Keratinocyte (primary cell): Measurements from ENCODE around the gene TRIP11. TPM values are rescaled to one million over a fixed set of nuclear protein-coding genes. Genes with fewer than 3 reads are reported as not detected.

ENCODE experiments used
- DNase-seq: peaks from one replicate; pipeline ENCODE4 v3.0.0-alpha.2; 2011; ENCODE audit warnings: low read depth, missing footprints, low spot score
- FAIRE-seq: peaks from 2 replicates; lab custom pipeline; 2011; peaks lifted over from hg19 to GRCh38; lab: Jason Lieb, UNC
- H2AFZ ChIP-seq: 2 replicates; pipeline ENCODE4 v1.6.0; 2012; ENCODE audit warnings: low read length, control low read depth, inconsistent platforms; ENCODE audit not compliant: control insufficient read depth
- H3K27ac ChIP-seq: 2 replicates; pipeline ENCODE4 v1.5.1; 2011; ENCODE audit warnings: low read length; ENCODE audit not compliant: control insufficient read depth, insufficient read depth
- H3K27me3 ChIP-seq: 3 replicates; pipeline ENCODE4 v1.6.0; 2011; ENCODE audit warnings: low read length; ENCODE audit not compliant: control insufficient read depth, insufficient read depth; ENCODE audit errors: extremely low read depth
- H3K36me3 ChIP-seq, 2 experiments: 2 replicates in 1 of 2; 3 replicates in 1 of 2; pipeline ENCODE4 v1.5.1; 2011; ENCODE audit warnings: low read length in 2 of 2, mild to moderate bottlenecking in 1 of 2; ENCODE audit not compliant: control insufficient read depth in 2 of 2, insufficient read depth in 2 of 2; ENCODE audit errors: extremely low read depth in 1 of 2
- H3K4me1 ChIP-seq: 3 replicates; pipeline ENCODE4 v1.5.1; 2011; ENCODE audit warnings: low read length; ENCODE audit not compliant: control insufficient read depth, insufficient read depth; ENCODE audit errors: extremely low read depth
- H3K4me2 ChIP-seq: 3 replicates; pipeline ENCODE4 v1.6.0; 2011; ENCODE audit warnings: low read depth, low read length; ENCODE audit not compliant: control insufficient read depth, insufficient read depth; ENCODE audit errors: extremely low read depth
- H3K4me3 ChIP-seq, 3 experiments: fragments of 200-600 bp in 1 of 3; sonication (generic) in 1 of 3; 2 replicates in 2 of 3; 3 replicates in 1 of 3; pipeline ENCODE4 v1.5.1; 2011 to 2016; ENCODE audit warnings: low read length in 3 of 3, mild to moderate bottlenecking in 3 of 3, control low read depth in 2 of 3, inconsistent platforms in 1 of 3, low read depth in 1 of 3, mixed read lengths in 1 of 3, mixed run types in 1 of 3, moderate library complexity in 1 of 3; ENCODE audit not compliant: control insufficient read depth in 2 of 3, insufficient read depth in 2 of 3; ENCODE audit errors: extremely low read depth in 1 of 3
- H3K79me2 ChIP-seq: 2 replicates; pipeline ENCODE4 v1.6.0; 2012; ENCODE audit warnings: low read length; ENCODE audit not compliant: control insufficient read depth, insufficient read depth
- H3K9ac ChIP-seq: 3 replicates; pipeline ENCODE4 v1.6.0; 2011; ENCODE audit warnings: low read length; ENCODE audit not compliant: control insufficient read depth, insufficient read depth; ENCODE audit errors: extremely low read depth
- H3K9me1 ChIP-seq: 3 replicates; pipeline ENCODE4 v1.6.0; 2011; ENCODE audit warnings: low read length; ENCODE audit not compliant: control insufficient read depth, insufficient read depth; ENCODE audit errors: extremely low read depth
- H3K9me3 ChIP-seq: 2 replicates; pipeline ENCODE4 v1.5.1; 2012; ENCODE audit warnings: low read depth, low read length; ENCODE audit not compliant: control insufficient read depth
- H4K20me1 ChIP-seq: 3 replicates; pipeline ENCODE4 v1.6.0; 2011; ENCODE audit warnings: low read length; ENCODE audit not compliant: control insufficient read depth, insufficient read depth; ENCODE audit errors: extremely low read depth
- CTCF ChIP-seq, 3 experiments: IDR thresholded peaks in 1 of 3; conservative IDR thresholded peaks in 1 of 3; optimal IDR thresholded peaks in 1 of 3; 2 replicates in 2 of 3; 3 replicates in 1 of 3; pipeline versions ENCODE3 to v1.5.1; 2011; ENCODE audit warnings: low read length in 3 of 3, mild to moderate bottlenecking in 3 of 3, moderate library complexity in 2 of 3, control low read depth in 1 of 3, inconsistent platforms in 1 of 3; ENCODE audit not compliant: insufficient read depth in 2 of 3; ENCODE audit errors: extremely low read depth in 1 of 3
- EZH2 ChIP-seq: IDR thresholded peaks from one replicate; pipeline ENCODE4 v1.6.1; 2012; ENCODE audit warnings: inconsistent platforms, mild to moderate bottlenecking, low read length, moderate library complexity
- dilution Hi-C: fragments of 300-500 bp; cut with MboI; formaldehyde crosslinking; loops from one replicate; pipeline ENCODE4 v1.7.0; 2020; ENCODE audit warnings: low sequenced_read_pairs; ENCODE audit not compliant: extremely low pct_ligation_motif_present
- polyA plus RNA-seq, 5 experiments: library from polyadenylated mRNA; depleted of rRNA in 3 of 5; stranded (reverse) in 3 of 5; stranded (forward) in 1 of 5; unstranded in 1 of 5; fragments of >200 nt; gene quantifications; 1 replicate in 1 of 5; 2 replicates in 3 of 5; 3 replicates in 1 of 5; pipeline versions ENCODE4 v1.2.1 to v1.2.3, GENCODE V29; 2011 to 2012; ENCODE audit warnings: missing spikeins in 2 of 5, low read depth in 1 of 5, low replicate concordance in 1 of 5

The TRIP11 gene
- polyA plus RNA-seq, 1 donor (not counting 4 experiments of a cell fraction or from before 2014, with no cell fraction given): 25.3 TPM

DNA sequence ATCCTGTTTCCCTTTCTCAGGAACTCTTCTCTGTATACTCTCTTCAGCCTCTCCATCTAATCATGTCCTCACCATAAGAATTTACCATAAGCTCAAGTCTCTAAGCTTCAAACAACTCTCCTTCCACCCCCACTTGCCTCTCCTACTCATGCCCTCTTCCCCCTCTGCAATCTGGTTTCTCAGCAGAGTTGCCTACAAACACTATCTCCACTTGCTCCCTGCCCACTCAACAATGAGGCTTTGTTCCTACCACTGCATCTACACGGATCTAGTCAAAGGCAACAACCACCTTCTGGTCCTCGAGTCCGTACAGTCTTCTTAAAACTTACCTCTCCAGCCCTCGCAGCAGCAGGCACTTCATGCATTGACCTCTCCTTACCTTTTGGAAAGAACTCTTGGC lies 75.1 kb downstream of the TRIP11 start:
- TF ChIP-seq CTCF (optimal IDR thresholded peaks at IDR 0.05 in 1 of 3, IDR thresholded peaks at IDR 0.05 in 1 of 3, conservative IDR thresholded peaks at IDR 0.05 in 1 of 3; ENCODE audit: extremely low read depth in 1 of 3, insufficient read depth in 2 of 3, low read length in 3 of 3) (no peak), EZH2 (no peak)
- Histone ChIP-seq H3K36me3 (peaks cover 0 to 2% of the 10 kb centered on the region in 2 experiments), H3K9me3 (no peaks in the 10 kb centered on the region), H2AFZ (no peak overlapping the region), H3K4me2 (no peak overlapping the region), H3K79me2 (no peaks in the 10 kb centered on the region), H3K9ac (no peak overlapping the region), H3K4me1 (no peaks in the 10 kb centered on the region), H3K27ac (no peak overlapping the region), H3K4me3 (no peak overlapping the region), H3K9me1 (no peaks in the 10 kb centered on the region), H4K20me1 (no peaks in the 10 kb centered on the region), H3K27me3 (no peaks in the 10 kb centered on the region)
- no peak for FAIRE-seq
- DNase-seq: no peak
- dilution Hi-C loops: no loop called here

GRCh38 chr14:91964011-91964410 lies 75.8 kb downstream of the TRIP11 start:
- Histone ChIP-seq H3K9me3 (no peaks in the 10 kb centered on the region), H3K27me3 (no peaks in the 10 kb centered on the region), H3K4me1 (no peaks in the 10 kb centered on the region), H3K4me3 (no peak overlapping the region), H3K79me2 (no peaks in the 10 kb centered on the region), H4K20me1 (no peaks in the 10 kb centered on the region), H2AFZ (no peak overlapping the region), H3K9ac (no peak overlapping the region), H3K9me1 (no peaks in the 10 kb centered on the region), H3K27ac (no peak overlapping the region), H3K36me3 (peaks cover 0 to 2% of the 10 kb centered on the region in 2 experiments), H3K4me2 (no peak overlapping the region)
- TF ChIP-seq CTCF (optimal IDR thresholded peaks at IDR 0.05 in 1 of 3, IDR thresholded peaks at IDR 0.05 in 1 of 3, conservative IDR thresholded peaks at IDR 0.05 in 1 of 3; ENCODE audit: extremely low read depth in 1 of 3, insufficient read depth in 2 of 3, low read length in 3 of 3) (no peak), EZH2 (no peak)
- no peak for DNase-seq
- FAIRE-seq: no peak
- dilution Hi-C loops: no loop called here
